ENCODE data around the gene GALNT17.

The GALNT17 gene

GRCh38 chr7:71472962-71473361 is 341.0 kb downstream of the GALNT17 start:
- Histone ChIP-seq H3K27ac (ENCODE audit: low read length) (peak overlapping the region; percentile 99), H3K36me3 (ENCODE audit: insufficient read depth, low read depth, low read length) (peaks cover 7% of the 10 kb centered on the region; the same call in 1 of the 2 replicates), H3K4me1 (ENCODE audit: insufficient read depth, low read length) (peaks cover 35% of the 10 kb centered on the region), H3K9me3 (ENCODE audit: insufficient read depth, low read depth, low read length) (peaks cover 12% of the 10 kb centered on the region), H3K4me3 (ENCODE audit: low read length) (peak overlapping the region; percentile 23; the same call in 1 of the 2 replicates), H3K27me3 (ENCODE audit: insufficient read depth, low read length) (no peaks in the 10 kb centered on the region), H3K9ac (ENCODE audit: low read depth, low read length) (peak overlapping the region; percentile 68)

- Histone ChIP-seq H3K27ac (ENCODE audit: low read length) (peak overlapping the region; percentile 73), H3K9ac (ENCODE audit: low read depth, low read length) (peak overlapping the region; percentile 59)
Measured at GRCh38 chr7:71473366-71473967, 341.5 kb downstream of the GALNT17 start.

GRCh38 chr7:71477441-71477840 is 345.5 kb downstream of the GALNT17 start:
- H3K9ac ChIP-seq (ENCODE audit: low read depth, low read length) = no peak overlapping the region
- no peak overlapping the region for H3K4me3 ChIP-seq (ENCODE audit: low read length)
- no peaks in the 10 kb centered on the region for H3K27me3 ChIP-seq (ENCODE audit: insufficient read depth, low read length)
- H3K9me3 ChIP-seq (ENCODE audit: insufficient read depth, low read depth, low read length) = peaks cover 12% of the 10 kb centered on the region
- H3K27ac ChIP-seq (ENCODE audit: low read length) = no peak overlapping the region
- H3K36me3 ChIP-seq (ENCODE audit: insufficient read depth, low read depth, low read length) = peaks cover 7% of the 10 kb centered on the region; the same call in 1 of the 2 replicates
- peaks cover 16% of the 10 kb centered on the region for H3K4me1 ChIP-seq (ENCODE audit: insufficient read depth, low read length)

More at GRCh38 chr7:71473366-71473967, 341.5 kb downstream of the GALNT17 start:
- Histone ChIP-seq H3K36me3 (ENCODE audit: insufficient read depth, low read depth, low read length) (peaks cover 7% of the 10 kb centered on the region; the same call in 1 of the 2 replicates), H3K4me3 (ENCODE audit: low read length) (peak overlapping the region; percentile 23; the same call in 1 of the 2 replicates), H3K27me3 (ENCODE audit: insufficient read depth, low read length) (no peaks in the 10 kb centered on the region), H3K4me1 (ENCODE audit: insufficient read depth, low read length) (peaks cover 35% of the 10 kb centered on the region), H3K9me3 (ENCODE audit: insufficient read depth, low read depth, low read length) (peaks cover 12% of the 10 kb centered on the region)

DNA sequence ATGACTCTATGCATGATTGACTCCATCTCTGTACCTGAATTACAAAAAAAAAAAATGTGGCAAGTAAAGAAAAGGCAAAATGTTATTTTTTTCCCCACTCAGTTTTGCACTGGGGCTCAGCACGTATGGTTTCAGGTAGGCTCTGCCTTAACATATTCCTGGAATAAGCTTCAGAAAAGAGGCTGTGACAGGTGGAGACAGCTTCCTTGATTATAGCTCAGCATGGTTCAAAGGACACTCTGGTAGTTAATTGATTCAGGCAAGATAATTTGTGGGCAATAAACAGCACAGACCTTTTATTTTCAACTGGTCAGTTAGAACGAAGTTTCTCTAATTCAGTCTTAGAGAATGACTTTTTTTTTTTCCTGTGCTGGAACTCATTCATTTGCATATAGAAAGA is 347.3 kb downstream of the GALNT17 start:
- no peak overlapping the region for H3K27ac ChIP-seq (ENCODE audit: low read length)
- peaks cover 12% of the 10 kb centered on the region for H3K9me3 ChIP-seq (ENCODE audit: insufficient read depth, low read depth, low read length)
- no peaks in the 10 kb centered on the region for H3K27me3 ChIP-seq (ENCODE audit: insufficient read depth, low read length)
- peaks cover 7% of the 10 kb centered on the region; the same call in 1 of the 2 replicates for H3K36me3 ChIP-seq (ENCODE audit: insufficient read depth, low read depth, low read length)
- 0 out of 2 replicates have a peak, but pooled peaks cover 3% of the 10 kb centered on the region for H3K4me1 ChIP-seq (ENCODE audit: insufficient read depth, low read length)
- no peak overlapping the region for H3K9ac ChIP-seq (ENCODE audit: low read depth, low read length)
- H3K4me3 ChIP-seq (ENCODE audit: low read length) = no peak overlapping the region

GRCh38 chr7:71480791-71481190 is 348.8 kb downstream of the GALNT17 start:
- Histone ChIP-seq H3K27me3 (ENCODE audit: insufficient read depth, low read length) (no peaks in the 10 kb centered on the region), H3K9me3 (ENCODE audit: insufficient read depth, low read depth, low read length) (no peaks in the 10 kb centered on the region), H3K4me1 (ENCODE audit: insufficient read depth, low read length) (0 out of 2 replicates have a peak, but pooled peaks cover 3% of the 10 kb centered on the region), H3K4me3 (ENCODE audit: low read length) (no peak overlapping the region), H3K27ac (ENCODE audit: low read length) (no peak overlapping the region), H3K9ac (ENCODE audit: low read depth, low read length) (no peak overlapping the region), H3K36me3 (ENCODE audit: insufficient read depth, low read depth, low read length) (no peaks in the 10 kb centered on the region)

GRCh38 chr7:71482284-71482683 is 350.3 kb downstream of the GALNT17 start:
- no peaks in the 10 kb centered on the region for H3K27me3 ChIP-seq (ENCODE audit: insufficient read depth, low read length)
- no peak overlapping the region for H3K4me3 ChIP-seq (ENCODE audit: low read length)
- no peaks in the 10 kb centered on the region for H3K36me3 ChIP-seq (ENCODE audit: insufficient read depth, low read depth, low read length)
- H3K9ac ChIP-seq (ENCODE audit: low read depth, low read length) = no peak overlapping the region; the same call in 1 of the 2 replicates
- H3K9me3 ChIP-seq (ENCODE audit: insufficient read depth, low read depth, low read length) = no peaks in the 10 kb centered on the region
- H3K4me1 ChIP-seq (ENCODE audit: insufficient read depth, low read length) = 0 out of 2 replicates have a peak, but pooled peaks cover 3% of the 10 kb centered on the region
- no peak overlapping the region for H3K27ac ChIP-seq (ENCODE audit: low read length)

GRCh38 chr7:71484380-71484779 is 352.4 kb downstream of the GALNT17 start:
- Histone ChIP-seq H3K9ac (ENCODE audit: low read depth, low read length) (no peak overlapping the region), H3K4me3 (ENCODE audit: low read length) (no peak overlapping the region), H3K27ac (ENCODE audit: low read length) (no peak overlapping the region), H3K27me3 (ENCODE audit: insufficient read depth, low read length) (no peaks in the 10 kb centered on the region), H3K9me3 (ENCODE audit: insufficient read depth, low read depth, low read length) (no peaks in the 10 kb centered on the region), H3K4me1 (ENCODE audit: insufficient read depth, low read length) (no peaks in the 10 kb centered on the region), H3K36me3 (ENCODE audit: insufficient read depth, low read depth, low read length) (peaks cover 6% of the 10 kb centered on the region; the same call in 1 of the 2 replicates)

- Histone ChIP-seq H3K4me3 (ENCODE audit: low read length) (no peak overlapping the region), H3K36me3 (ENCODE audit: insufficient read depth, low read depth, low read length) (peaks cover 7% of the 10 kb centered on the region; the same call in 1 of the 2 replicates), H3K9ac (ENCODE audit: low read depth, low read length) (no peak overlapping the region), H3K4me1 (ENCODE audit: insufficient read depth, low read length) (no peaks in the 10 kb centered on the region), H3K9me3 (ENCODE audit: insufficient read depth, low read depth, low read length) (no peaks in the 10 kb centered on the region), H3K27ac (ENCODE audit: low read length) (no peak overlapping the region), H3K27me3 (ENCODE audit: insufficient read depth, low read length) (no peaks in the 10 kb centered on the region)
Measured at GRCh38 chr7:71485586-71485985, 353.6 kb downstream of the GALNT17 start.

GRCh38 chr7:71486414-71486813 is 354.5 kb downstream of the GALNT17 start:
- Histone ChIP-seq H3K9me3 (ENCODE audit: insufficient read depth, low read depth, low read length) (no peaks in the 10 kb centered on the region), H3K27ac (ENCODE audit: low read length) (no peak overlapping the region), H3K9ac (ENCODE audit: low read depth, low read length) (no peak overlapping the region)

GRCh38 chr7:71486856-71487628 is 355.1 kb downstream of the GALNT17 start:
- peaks cover 7% of the 10 kb centered on the region; the same call in 1 of the 2 replicates for H3K36me3 ChIP-seq (ENCODE audit: insufficient read depth, low read depth, low read length)
- no peak overlapping the region for H3K4me3 ChIP-seq (ENCODE audit: low read length)
- H3K4me1 ChIP-seq (ENCODE audit: insufficient read depth, low read length) = no peaks in the 10 kb centered on the region
- no peak overlapping the region for H3K27ac ChIP-seq (ENCODE audit: low read length)
- no peak overlapping the region for H3K9ac ChIP-seq (ENCODE audit: low read depth, low read length)
- no peaks in the 10 kb centered on the region for H3K27me3 ChIP-seq (ENCODE audit: insufficient read depth, low read length)
- H3K9me3 ChIP-seq (ENCODE audit: insufficient read depth, low read depth, low read length) = no peaks in the 10 kb centered on the region

More at GRCh38 chr7:71486414-71486813, 354.5 kb downstream of the GALNT17 start:
- peaks cover 7% of the 10 kb centered on the region; the same call in 1 of the 2 replicates for H3K36me3 ChIP-seq (ENCODE audit: insufficient read depth, low read depth, low read length)
- H3K4me3 ChIP-seq (ENCODE audit: low read length) = no peak overlapping the region
- no peaks in the 10 kb centered on the region for H3K27me3 ChIP-seq (ENCODE audit: insufficient read depth, low read length)
- no peaks in the 10 kb centered on the region for H3K4me1 ChIP-seq (ENCODE audit: insufficient read depth, low read length)

DNA sequence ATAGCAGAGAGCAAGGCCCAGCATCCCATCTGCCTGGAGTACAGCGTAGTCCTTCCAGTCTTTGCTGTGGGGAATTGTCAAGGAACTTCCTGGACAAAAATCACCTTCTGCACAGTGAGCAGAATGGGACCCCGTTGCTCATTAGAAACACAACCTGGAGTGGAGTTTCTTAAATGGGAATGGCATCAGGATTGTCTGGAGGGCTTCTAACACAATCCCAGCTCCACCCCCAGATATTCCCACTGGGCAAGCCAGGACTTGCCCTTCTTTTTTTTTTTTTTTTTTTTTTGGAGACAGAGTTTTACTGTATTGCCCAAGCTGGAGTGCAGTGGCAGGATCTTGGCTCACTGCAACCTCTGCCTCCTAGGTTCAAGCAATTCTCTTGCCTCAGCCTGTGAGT is 356.4 kb downstream of the GALNT17 start:
- peaks cover 7% of the 10 kb centered on the region; the same call in 1 of the 2 replicates for H3K36me3 ChIP-seq (ENCODE audit: insufficient read depth, low read depth, low read length)
- H3K4me3 ChIP-seq (ENCODE audit: low read length) = no peak overlapping the region
- no peak overlapping the region for H3K27ac ChIP-seq (ENCODE audit: low read length)
- no peaks in the 10 kb centered on the region for H3K9me3 ChIP-seq (ENCODE audit: insufficient read depth, low read depth, low read length)
- no peaks in the 10 kb centered on the region for H3K4me1 ChIP-seq (ENCODE audit: insufficient read depth, low read length)
- H3K9ac ChIP-seq (ENCODE audit: low read depth, low read length) = no peak overlapping the region
- no peaks in the 10 kb centered on the region for H3K27me3 ChIP-seq (ENCODE audit: insufficient read depth, low read length)
